ENCODE data around the gene GBF1.

DNA sequence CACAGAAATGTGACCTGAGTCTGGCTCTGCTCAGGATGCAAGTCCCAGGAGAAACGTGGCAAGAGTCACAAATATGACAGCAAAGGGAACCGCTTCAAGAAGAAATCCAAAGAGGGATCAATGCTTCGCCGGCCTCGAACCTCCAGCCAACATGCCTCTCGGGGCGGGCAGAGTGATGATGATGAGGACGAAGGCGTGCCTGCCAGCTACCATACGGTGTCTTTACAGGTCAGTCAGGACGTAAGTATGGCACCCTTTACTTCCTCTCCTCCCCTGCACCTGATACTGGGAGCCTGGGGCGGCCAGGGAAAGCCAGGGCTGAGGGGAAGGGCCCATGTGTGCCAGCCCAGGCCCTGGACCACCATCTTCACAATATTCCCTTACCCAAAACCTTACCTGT, 131.6 kb downstream of the GBF1 start:
- no peak for TF ChIP-seq RCOR1 (conservative IDR thresholded peaks at IDR 0.05; ENCODE audit: low read depth, low read length)
- TF ChIP-seq SUPT20H (IDR thresholded peaks at IDR 0.05; ENCODE audit: borderline replicate concordance, control insufficient read depth, low read depth, low read length): no peak
- TF ChIP-seq ZNF384 (IDR thresholded peaks at IDR 0.05; ENCODE audit: borderline replicate concordance, low read depth, low read length): no peak
- no peak for TF ChIP-seq ZNF217 (IDR thresholded peaks at IDR 0.05)
- TF ChIP-seq MYC (IDR thresholded peaks at IDR 0.05; ENCODE audit: insufficient read depth, insufficient read length, insufficient replicate concordance, low read length, severe bottlenecking): no peak
- TF ChIP-seq POLR2A (IDR thresholded peaks at IDR 0.05; ENCODE audit: low read depth, low read length): no peak
- TF ChIP-seq NFYA (IDR thresholded peaks at IDR 0.05; ENCODE audit: borderline replicate concordance, low read depth, low read length): no peak
- no peak for TF ChIP-seq NBN (IDR thresholded peaks at IDR 0.05)
- TF ChIP-seq, protein P1, sequence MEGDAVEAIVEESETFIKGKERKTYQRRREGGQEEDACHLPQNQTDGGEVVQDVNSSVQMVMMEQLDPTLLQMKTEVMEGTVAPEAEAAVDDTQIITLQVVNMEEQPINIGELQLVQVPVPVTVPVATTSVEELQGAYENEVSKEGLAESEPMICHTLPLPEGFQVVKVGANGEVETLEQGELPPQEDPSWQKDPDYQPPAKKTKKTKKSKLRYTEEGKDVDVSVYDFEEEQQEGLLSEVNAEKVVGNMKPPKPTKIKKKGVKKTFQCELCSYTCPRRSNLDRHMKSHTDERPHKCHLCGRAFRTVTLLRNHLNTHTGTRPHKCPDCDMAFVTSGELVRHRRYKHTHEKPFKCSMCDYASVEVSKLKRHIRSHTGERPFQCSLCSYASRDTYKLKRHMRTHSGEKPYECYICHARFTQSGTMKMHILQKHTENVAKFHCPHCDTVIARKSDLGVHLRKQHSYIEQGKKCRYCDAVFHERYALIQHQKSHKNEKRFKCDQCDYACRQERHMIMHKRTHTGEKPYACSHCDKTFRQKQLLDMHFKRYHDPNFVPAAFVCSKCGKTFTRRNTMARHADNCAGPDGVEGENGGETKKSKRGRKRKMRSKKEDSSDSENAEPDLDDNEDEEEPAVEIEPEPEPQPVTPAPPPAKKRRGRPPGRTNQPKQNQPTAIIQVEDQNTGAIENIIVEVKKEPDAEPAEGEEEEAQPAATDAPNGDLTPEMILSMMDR (IDR thresholded peaks at IDR 0.05 in 2 of 3, conservative IDR thresholded peaks at IDR 0.05 in 1 of 3; ENCODE audit: control insufficient read depth in 2 of 3, extremely low read depth in 1 of 3, insufficient read depth in 1 of 3, low read depth in 3 of 3, low read length in 3 of 3): no peak
- TF ChIP-seq JUND (IDR thresholded peaks at IDR 0.05; ENCODE audit: low read depth, low read length): no peak

Measured in GM12878 (cell line).